Mesodermal cell (in vitro differentiated cells): ENCODE data around the gene SNX11.

ENCODE experiments used
- H3K27ac ChIP-seq: 2 replicates; pipeline ENCODE4 v1.7.0; 2013; ENCODE audit warnings: mild to moderate bottlenecking, low read depth, low read length, moderate library complexity; ENCODE audit not compliant: severe bottlenecking
- H3K36me3 ChIP-seq: 2 replicates; pipeline ENCODE4 v1.7.1; 2013; ENCODE audit warnings: mild to moderate bottlenecking, low read length, moderate library complexity; ENCODE audit not compliant: control insufficient read depth, insufficient read depth
- H3K4me1 ChIP-seq: one replicate; pipeline ENCODE4 v1.7.1; 2013; ENCODE audit warnings: mild to moderate bottlenecking, low read length; ENCODE audit not compliant: insufficient read depth, control insufficient read depth, poor library complexity, severe bottlenecking
- H3K4me3 ChIP-seq: 2 replicates; pipeline ENCODE4 v1.7.0; 2013; ENCODE audit warnings: low read length, control low read depth, mild to moderate bottlenecking; ENCODE audit not compliant: insufficient read depth, poor library complexity, severe bottlenecking; ENCODE audit errors: extremely low read depth
- H3K9me3 ChIP-seq: 2 replicates; pipeline ENCODE4 v1.7.1; 2013; ENCODE audit warnings: mild to moderate bottlenecking, low read length, moderate library complexity; ENCODE audit not compliant: control insufficient read depth
- WGBS, 2 experiments: methylation state at CpG; one replicate each; pipeline ENCODE4 v1.1.5; 2013; ENCODE audit warnings: missing lambda C conversion rate in 2 of 2; ENCODE audit not compliant: insufficient coverage in 2 of 2; 5-methylcytosine and 5-hydroxymethylcytosine counted together

The SNX11 gene

GRCh38 chr17:48162306-48162934 is 54.9 kb downstream of the SNX11 start:
- no peaks in the 10 kb centered on the region for H3K9me3 ChIP-seq
- WGBS, 2 experiments = 76 to 93% methylated on average over 2 to 3 of the region's 5 CpGs
- no peak overlapping the region for H3K4me3 ChIP-seq
- no peak overlapping the region for H3K27ac ChIP-seq
- no peaks in the 10 kb centered on the region for H3K36me3 ChIP-seq
- H3K4me1 ChIP-seq = no peaks in the 10 kb centered on the region

GRCh38 chr17:48162946-48163506 is 55.5 kb downstream of the SNX11 start:
- WGBS, 2 experiments = 63 to 74% methylated on average over 2 to 3 of the region's 5 CpGs
- no peak overlapping the region for H3K4me3 ChIP-seq
- H3K27ac ChIP-seq = no peak overlapping the region
- H3K9me3 ChIP-seq = no peaks in the 10 kb centered on the region
- no peaks in the 10 kb centered on the region for H3K36me3 ChIP-seq
- no peaks in the 10 kb centered on the region for H3K4me1 ChIP-seq

DNA sequence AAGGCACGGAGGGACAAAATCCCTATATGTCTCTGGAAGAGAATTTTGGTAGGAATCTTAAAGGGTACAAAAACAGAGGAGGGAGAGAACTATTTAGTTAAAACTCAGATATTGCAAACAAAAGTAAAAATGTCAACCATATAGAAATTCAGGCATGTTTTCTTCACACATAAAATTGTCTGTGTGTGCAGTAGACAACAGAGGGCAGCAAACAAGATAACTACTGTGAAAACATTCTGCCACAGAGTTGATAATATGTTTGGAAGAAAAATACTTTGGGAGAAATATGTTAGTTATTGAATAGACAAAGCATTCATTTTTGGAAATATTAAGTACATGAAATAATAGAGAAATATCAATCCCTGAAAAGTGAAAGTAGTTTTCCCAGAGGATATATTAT is 56.2 kb downstream of the SNX11 start:
- no peak overlapping the region for H3K27ac ChIP-seq
- H3K9me3 ChIP-seq = no peaks in the 10 kb centered on the region
- no peaks in the 10 kb centered on the region for H3K4me1 ChIP-seq
- no peak overlapping the region for H3K4me3 ChIP-seq
- no CpG with 5 or more reads among the region's 1 CpG for WGBS, 2 experiments
- H3K36me3 ChIP-seq = no peaks in the 10 kb centered on the region

DNA sequence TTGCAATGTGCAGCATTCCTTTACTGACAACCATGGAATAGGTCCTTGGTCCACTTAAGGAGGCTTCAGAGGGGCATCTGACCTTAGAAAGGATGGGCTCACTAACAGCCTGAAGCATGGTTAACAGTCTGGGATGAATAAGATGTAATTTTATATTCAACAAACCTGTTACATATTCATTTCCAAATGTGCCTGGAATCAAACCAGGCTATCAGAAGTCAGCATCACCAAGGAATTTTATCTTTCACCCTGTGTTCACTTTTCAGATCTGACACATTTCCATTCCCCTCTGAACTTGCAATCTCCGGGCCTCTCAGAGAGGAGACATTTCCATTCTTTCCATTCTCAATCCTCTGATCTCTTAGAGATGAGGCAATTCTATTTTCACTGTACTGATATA is 62.4 kb downstream of the SNX11 start:
- no CpG with 5 or more reads among the region's 1 CpG for WGBS, 2 experiments
- Histone ChIP-seq H3K27ac (no peak overlapping the region), H3K4me1 (no peaks in the 10 kb centered on the region), H3K4me3 (no peak overlapping the region), H3K9me3 (no peaks in the 10 kb centered on the region), H3K36me3 (no peaks in the 10 kb centered on the region)
